Uterus (tissue), 4 donors: ENCODE measurements around the gene MCM8. TPM values are rescaled to one million over a fixed set of nuclear protein-coding genes. Genes with fewer than 3 reads are reported as not detected.
"Not testable (repeated sequence)": the region's sequence is repeated elsewhere in the genome, so short reads cannot be mapped to it uniquely, and the experiment has no call there.

Experiments
- DNase-seq, 2 donors: peaks; one replicate each; pipeline ENCODE4 v3.0.0-alpha.2; 2019 to 2020
- H3K27ac ChIP-seq, 2 donors: fragments of 200-600 bp; sonication (generic); 1 replicate in 1 of 2; 2 replicates in 1 of 2; pipeline ENCODE4 v1.5.1; 2016 to 2018
- H3K27me3 ChIP-seq, 2 donors: fragments of 200-600 bp; sonication (generic); one replicate each; pipeline ENCODE4 v1.5.1; 2018 to 2019; ENCODE audit warnings: control low read depth in 1 of 2
- H3K36me3 ChIP-seq, 2 donors: fragments of 200-600 bp; sonication (generic); one replicate each; pipeline ENCODE4 v1.5.1; 2019; ENCODE audit warnings: control low read depth in 1 of 2
- H3K4me1 ChIP-seq, 2 donors: fragments of 200-600 bp; sonication (generic); one replicate each; pipeline ENCODE4 v1.5.1; 2018 to 2019; ENCODE audit warnings: control low read depth in 1 of 2
- H3K4me3 ChIP-seq, 2 donors: fragments of 200-600 bp; sonication (generic); 1 replicate in 1 of 2; 2 replicates in 1 of 2; pipeline ENCODE4 v1.5.1; 2018 to 2019; ENCODE audit warnings: mild to moderate bottlenecking in 1 of 2
- H3K9me3 ChIP-seq, 2 donors: fragments of 200-600 bp; sonication (generic); one replicate each; pipeline ENCODE4 v1.5.1; 2019; ENCODE audit warnings: control low read depth in 1 of 2
- POLR2A ChIP-seq, 2 donors: fragments of 450-650 bp; IDR thresholded peaks; one replicate each; pipeline ENCODE4 v1.6.1; 2016; ENCODE audit warnings: antibody characterized with exemption in 2 of 2, mild to moderate bottlenecking in 1 of 2, moderate library complexity in 1 of 2
- intact Hi-C: fragments of 100-400 bp; cut with DNase I; formaldehyde crosslinking; loops from one replicate; pipeline ENCODE4 v1.15.1; 2023; ENCODE audit warnings: low total_unique reads
- total RNA-seq, 4 donors: library from RNA; depleted of rRNA in 3 of 4; stranded (reverse); fragments of >200 nt in 3 of 4; gene quantifications; one replicate each; pipeline versions ENCODE4 v1.1.0 to v1.2.4, GENCODE V29; 2014 to 2023
- TF ChIP-seq, protein P1 (sequence below), 4 experiments: fragments of 200-600 bp in 2 of 4; fragments of 450-650 bp in 2 of 4; sonication (generic) in 2 of 4; IDR thresholded peaks; one replicate each; pipeline ENCODE4 v1.5.1; 2016 to 2019; ENCODE audit warnings: antibody characterized with exemption in 4 of 4, mild to moderate bottlenecking in 2 of 4, moderate library complexity in 1 of 4
- donor health status: DM: yes; HTN: yes; CAD: no.

Gene MCM8
- total RNA-seq, 4 donors from 2014 or later, result 3.8 to 10.9 (median 8.7) TPM

DNA sequence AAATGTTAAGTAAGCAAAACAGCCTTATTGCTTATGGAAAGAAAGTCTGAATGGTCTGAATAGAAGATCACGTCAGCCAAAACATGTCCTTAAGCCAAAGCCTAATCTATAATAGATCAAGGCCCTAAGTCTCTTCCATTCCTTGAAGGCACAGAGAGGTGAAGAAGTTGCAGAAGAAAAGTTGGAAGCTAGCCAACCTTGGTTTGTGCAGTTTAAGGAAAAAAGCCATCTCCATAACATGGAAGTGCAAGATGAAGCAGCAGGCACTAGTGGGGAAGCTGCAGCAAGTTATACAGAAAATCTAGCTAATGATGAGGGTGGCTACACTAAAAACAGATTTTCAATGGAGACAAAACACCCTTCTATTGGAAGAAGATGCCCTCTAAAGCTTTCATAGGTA lies 74.3 kb downstream of the MCM8 start:
- DNase-seq, result no peak
- TF ChIP-seq, protein P1, sequence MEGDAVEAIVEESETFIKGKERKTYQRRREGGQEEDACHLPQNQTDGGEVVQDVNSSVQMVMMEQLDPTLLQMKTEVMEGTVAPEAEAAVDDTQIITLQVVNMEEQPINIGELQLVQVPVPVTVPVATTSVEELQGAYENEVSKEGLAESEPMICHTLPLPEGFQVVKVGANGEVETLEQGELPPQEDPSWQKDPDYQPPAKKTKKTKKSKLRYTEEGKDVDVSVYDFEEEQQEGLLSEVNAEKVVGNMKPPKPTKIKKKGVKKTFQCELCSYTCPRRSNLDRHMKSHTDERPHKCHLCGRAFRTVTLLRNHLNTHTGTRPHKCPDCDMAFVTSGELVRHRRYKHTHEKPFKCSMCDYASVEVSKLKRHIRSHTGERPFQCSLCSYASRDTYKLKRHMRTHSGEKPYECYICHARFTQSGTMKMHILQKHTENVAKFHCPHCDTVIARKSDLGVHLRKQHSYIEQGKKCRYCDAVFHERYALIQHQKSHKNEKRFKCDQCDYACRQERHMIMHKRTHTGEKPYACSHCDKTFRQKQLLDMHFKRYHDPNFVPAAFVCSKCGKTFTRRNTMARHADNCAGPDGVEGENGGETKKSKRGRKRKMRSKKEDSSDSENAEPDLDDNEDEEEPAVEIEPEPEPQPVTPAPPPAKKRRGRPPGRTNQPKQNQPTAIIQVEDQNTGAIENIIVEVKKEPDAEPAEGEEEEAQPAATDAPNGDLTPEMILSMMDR (IDR thresholded peaks at IDR 0.05), result no peak
- TF ChIP-seq POLR2A (IDR thresholded peaks at IDR 0.05), result no peak
- H3K27ac ChIP-seq, result no peak overlapping the region
- H3K9me3 ChIP-seq, result no peaks in the 10 kb centered on the region
- no peaks in the 10 kb centered on the region for H3K36me3 ChIP-seq
- peaks cover 0 to 14% of the 10 kb centered on the region in 2 donors for H3K4me1 ChIP-seq
- H3K27me3 ChIP-seq, result no peaks in the 10 kb centered on the region
- intact Hi-C loops, result no loop called here
- H3K4me3 ChIP-seq, result no peak overlapping the region

DNA sequence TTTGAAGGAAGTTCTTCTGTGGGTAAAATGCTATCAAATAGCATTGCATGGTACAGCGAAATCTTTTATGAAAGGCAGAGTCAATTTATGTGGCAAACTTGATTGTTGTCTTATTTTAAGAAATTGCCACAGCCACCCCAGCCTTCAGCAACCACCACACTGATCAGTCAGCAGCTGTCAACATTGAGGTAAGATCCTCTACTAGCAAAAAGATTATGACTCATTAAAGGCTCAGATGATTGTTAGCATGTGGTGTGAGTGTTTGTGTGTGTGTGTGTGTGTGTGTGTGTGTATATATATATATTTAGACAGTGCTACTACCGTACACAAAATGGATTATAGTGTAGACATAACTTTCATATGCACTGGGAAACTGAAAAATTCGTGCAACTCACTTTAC lies 75.6 kb downstream of the MCM8 start:
- no peak for DNase-seq
- Histone ChIP-seq H3K36me3 (no peaks in the 10 kb centered on the region), H3K27me3 (no peaks in the 10 kb centered on the region), H3K4me3 (no peak overlapping the region), H3K9me3 (no peaks in the 10 kb centered on the region), H3K4me1 (peaks cover 0 to 14% of the 10 kb centered on the region in 2 donors), H3K27ac (no peak overlapping the region)
- intact Hi-C loops, result no loop called here
- no peak for TF ChIP-seq POLR2A (IDR thresholded peaks at IDR 0.05)
- TF ChIP-seq, protein P1 (IDR thresholded peaks at IDR 0.05), result no peak

DNA sequence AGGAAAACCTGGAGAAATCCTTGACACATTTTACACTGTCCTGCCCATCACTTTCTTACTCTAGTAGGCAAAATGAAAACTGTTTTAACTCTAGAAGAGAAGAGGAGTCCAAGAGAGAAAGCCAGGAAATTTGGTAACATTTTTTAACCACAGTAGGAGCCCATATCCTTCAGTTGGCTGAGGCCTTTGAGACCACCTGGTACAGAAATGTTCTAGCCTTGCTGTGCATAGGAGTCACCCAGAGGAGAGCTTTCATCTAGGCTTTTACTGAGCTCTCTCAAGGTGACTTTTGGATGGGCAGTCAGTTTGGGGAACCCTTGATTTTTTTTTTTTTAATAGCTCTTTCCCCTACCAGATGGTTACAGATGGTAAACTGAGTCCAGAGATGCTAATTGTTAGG lies 78.4 kb downstream of the MCM8 start:
- intact Hi-C loops, result no loop called here
- DNase-seq, result no peak
- Histone ChIP-seq H3K36me3 (no peaks in the 10 kb centered on the region), H3K27ac (peak overlapping the region in 1 of 2 donors; percentile 11), H3K27me3 (no peaks in the 10 kb centered on the region), H3K4me3 (no peak overlapping the region), H3K9me3 (no peaks in the 10 kb centered on the region), H3K4me1 (peaks cover 0 to 14% of the 10 kb centered on the region in 2 donors)
- TF ChIP-seq, protein P1 (IDR thresholded peaks at IDR 0.05), result no peak
- TF ChIP-seq POLR2A (IDR thresholded peaks at IDR 0.05), result no peak

DNA sequence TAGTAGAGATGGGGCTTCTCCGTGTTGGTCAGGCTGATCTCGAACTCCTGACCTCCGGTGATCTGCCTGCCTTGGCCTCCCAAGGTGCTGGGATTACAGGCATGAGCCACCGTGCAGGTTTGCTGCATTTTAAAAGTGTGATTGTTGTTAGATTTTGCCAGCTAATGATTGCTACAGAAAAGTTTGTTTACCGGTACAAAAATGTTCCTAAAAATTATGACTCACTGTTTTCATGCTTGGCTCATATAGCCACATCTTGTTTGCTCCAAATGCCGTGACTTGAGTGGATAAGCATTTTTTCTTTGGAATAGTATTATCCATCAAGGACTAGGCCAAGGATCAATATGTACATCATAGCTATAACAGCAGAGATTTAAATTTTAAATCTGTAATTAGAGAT lies 79.1 kb downstream of the MCM8 start:
- TF ChIP-seq POLR2A (IDR thresholded peaks at IDR 0.05), result no peak
- TF ChIP-seq, protein P1 (IDR thresholded peaks at IDR 0.05), result no peak
- Histone ChIP-seq H3K27ac (peak overlapping the region; percentile 2 to 43), H3K27me3 (no peaks in the 10 kb centered on the region), H3K4me1 (peaks cover 0 to 14% of the 10 kb centered on the region in 2 donors), H3K4me3 (no peak overlapping the region), H3K9me3 (no peaks in the 10 kb centered on the region), H3K36me3 (no peaks in the 10 kb centered on the region)
- no peak for DNase-seq
- intact Hi-C loops, result no loop called here

DNA sequence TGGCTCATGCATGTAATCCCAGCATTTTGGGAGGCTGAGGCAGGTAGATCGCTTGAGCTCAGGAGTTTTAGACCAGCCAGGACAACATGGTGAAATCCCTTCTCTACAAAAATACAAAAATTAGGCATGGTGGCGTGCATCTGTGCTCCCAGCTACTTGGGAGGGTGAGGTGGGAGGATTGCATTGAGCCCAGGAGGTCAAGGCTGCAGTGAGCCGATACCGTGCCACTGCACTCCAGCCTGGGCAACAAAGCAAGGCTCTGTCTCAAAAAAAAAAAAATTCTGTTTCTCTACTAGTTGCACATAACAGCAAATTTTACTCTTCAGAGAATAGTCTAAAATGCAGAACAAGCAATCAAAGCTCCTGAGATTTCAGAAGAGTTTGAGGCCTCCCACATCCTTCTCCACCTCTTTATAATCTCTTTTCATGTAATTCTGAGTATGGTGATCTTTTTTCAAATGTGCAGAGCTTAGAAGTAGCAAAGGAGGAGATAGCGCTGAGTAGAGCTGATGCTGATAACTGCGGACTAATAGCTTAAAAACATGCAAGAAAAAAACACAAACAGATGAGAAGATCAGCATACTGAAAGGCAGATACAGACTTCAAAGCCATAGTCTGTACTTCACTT lies 80.1 kb downstream of the MCM8 start:
- Histone ChIP-seq H3K27ac (peak overlapping the region in 1 of 2 donors; percentile 43), H3K4me1 (peaks cover 0 to 14% of the 10 kb centered on the region in 2 donors), H3K4me3 (no peak overlapping the region), H3K27me3 (no peaks in the 10 kb centered on the region), H3K36me3 (no peaks in the 10 kb centered on the region), H3K9me3 (no peaks in the 10 kb centered on the region)
- TF ChIP-seq POLR2A (IDR thresholded peaks at IDR 0.05), result no peak
- TF ChIP-seq, protein P1 (IDR thresholded peaks at IDR 0.05), result no peak
- intact Hi-C loops, result no loop called here
- DNase-seq, result no peak

DNA sequence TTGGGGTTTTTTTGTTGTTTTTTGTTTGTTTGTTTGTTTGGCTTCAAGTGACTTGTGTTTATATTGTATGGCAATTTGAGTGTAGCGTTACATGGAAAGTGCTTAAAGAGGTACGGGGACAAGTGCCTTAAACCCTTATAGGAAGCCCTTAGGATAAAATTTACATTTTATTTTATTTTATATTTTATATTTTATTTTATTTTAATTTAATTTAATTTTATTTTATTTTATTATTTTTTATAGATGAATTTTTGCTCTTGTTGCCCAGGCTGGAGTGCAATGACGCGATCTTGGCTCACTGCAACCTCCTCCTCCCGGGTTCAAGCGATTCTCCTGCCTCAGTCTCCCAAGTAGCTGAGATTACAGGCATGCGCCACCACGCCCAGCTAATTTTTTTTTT lies 82.5 kb downstream of the MCM8 start:
- intact Hi-C loops, H3K9me3 ChIP-seq, H3K36me3 ChIP-seq, H3K27me3 ChIP-seq, H3K4me3 ChIP-seq, DNase-seq, H3K27ac ChIP-seq: not testable (repeated sequence)
- peaks cover 0 to 12% of the 10 kb centered on the region in 2 donors for H3K4me1 ChIP-seq
